GM21390 (cell line): ENCODE results near the gene ARHGAP21.
"Not testable (repeated sequence)": the region's sequence is repeated elsewhere in the genome, so short reads cannot be mapped to it uniquely, and the experiment has no call there.

Experiments used
- ATAC-seq: cut with Tn5 transposase; IDR thresholded peaks from one replicate; pipeline ENCODE4 v1.9.1; 2021; ENCODE audit not compliant: unreplicated experiment

ARHGAP21 gene

GRCh38 chr10:24690961-24691512, 32.6 kb downstream of the ARHGAP21 start:
- no peak for ATAC-seq

GRCh38 chr10:24685958-24686540, 37.6 kb downstream of the ARHGAP21 start:
- ATAC-seq = no peak

DNA sequence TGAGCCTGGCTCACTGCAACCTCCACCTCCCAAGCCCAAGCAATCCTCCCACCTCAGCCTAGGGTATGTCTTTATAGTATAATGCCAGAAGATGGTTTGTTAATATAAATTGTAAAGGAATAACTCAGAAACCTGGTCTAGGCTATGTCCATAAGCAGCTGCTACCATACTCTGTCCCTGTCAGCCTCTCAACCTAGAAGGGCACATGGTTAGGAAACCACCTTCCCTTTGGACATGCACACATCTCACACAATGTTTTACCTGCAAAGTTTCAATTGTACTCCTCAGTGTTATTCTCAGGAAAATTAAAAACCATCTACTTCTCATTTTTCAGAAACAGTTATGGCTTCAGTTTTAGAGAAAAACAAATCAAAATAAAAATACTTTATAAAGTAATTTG, 40.1 kb downstream of the ARHGAP21 start:
- no peak for ATAC-seq

DNA sequence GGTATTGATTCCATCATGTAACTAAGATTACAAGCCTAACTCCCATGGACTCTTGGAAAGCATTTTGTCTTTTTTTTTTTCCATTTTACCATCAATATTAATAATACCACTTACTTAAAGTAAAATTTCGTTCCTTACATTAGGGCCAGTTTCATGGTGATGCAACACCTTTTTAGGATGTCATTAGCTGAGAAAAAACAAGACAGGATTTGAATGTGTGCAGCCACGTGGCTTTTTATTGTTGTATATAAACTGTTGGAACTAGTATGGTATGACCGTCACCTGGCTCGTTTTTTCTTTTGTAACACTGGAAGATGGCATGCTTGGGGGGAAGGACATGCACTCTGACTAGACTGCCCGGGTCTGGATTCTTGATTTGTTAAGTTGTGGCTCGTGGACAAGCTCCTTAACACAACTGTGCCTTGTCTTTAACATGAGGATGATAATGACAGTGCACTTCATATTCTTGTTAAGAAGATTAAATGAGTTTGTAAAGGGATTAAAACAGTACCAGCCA, 42.1 kb downstream of the ARHGAP21 start:
- ATAC-seq = no peak

GRCh38 chr10:24680647-24681524, 42.8 kb downstream of the ARHGAP21 start:
- ATAC-seq = no peak

- no peak for ATAC-seq
These were observed 44.9 kb downstream of the ARHGAP21 start for GRCh38 chr10:24678757-24679156.

GRCh38 chr10:24674892-24675632, 48.6 kb downstream of the ARHGAP21 start:
- no peak for ATAC-seq

DNA sequence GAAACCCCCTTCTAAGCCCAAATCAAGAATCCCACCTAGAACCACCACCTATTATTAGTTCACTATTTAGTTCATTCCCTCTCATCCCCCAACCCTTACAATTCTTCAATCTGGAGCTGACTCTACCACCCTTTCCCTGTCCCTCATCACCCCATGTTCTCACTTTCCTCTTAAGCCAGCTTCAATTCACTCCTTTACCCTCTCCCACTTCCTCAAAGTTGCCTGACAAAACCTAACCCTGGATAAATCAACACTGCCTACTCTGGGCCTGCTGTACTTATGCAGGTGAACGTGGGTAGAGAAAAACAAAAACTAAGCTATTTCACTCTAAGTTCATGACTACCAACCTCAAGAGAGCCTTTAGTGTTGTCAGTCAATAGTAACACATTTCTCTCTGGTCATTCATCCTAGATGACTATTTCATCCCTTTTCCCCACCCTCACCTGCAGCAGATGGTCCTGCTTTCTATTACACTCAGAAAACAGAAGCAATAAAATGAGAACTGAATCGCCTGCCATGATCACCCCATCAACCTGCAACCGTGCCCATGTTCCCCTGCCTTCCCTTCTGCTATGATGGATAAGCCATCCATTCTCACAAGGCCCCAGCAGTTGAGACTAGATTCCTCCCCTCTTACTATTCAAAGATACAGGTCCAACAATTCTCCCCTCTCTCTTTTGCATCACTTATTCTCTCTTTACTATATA, 52.6 kb downstream of the ARHGAP21 start:
- no peak for ATAC-seq

DNA sequence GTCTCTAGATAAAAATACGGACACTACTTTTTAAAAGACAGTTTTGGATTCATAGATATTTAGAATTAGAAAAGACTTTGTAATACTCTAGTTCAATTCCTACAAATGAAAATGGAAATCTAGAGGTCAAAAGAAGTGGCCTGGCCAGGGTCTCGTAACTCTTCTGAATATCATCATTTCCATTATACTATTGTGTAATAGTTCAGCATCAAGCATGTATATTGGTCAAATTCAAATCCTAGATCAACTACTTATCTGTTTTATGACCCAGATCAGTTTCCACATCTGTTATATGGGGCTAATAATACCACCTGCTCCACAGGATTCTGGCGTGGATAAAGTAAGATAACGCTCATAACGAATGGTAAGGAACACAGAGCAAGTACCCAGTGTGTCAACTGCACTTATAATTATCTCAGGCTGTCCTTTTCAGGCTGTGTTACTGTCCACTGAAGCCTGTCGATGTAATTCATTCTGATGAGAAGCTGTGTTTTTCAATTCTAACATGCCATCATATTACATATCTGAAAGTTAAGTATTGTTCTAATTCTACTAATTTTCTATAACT, 54.3 kb downstream of the ARHGAP21 start:
- ATAC-seq = no peak

DNA sequence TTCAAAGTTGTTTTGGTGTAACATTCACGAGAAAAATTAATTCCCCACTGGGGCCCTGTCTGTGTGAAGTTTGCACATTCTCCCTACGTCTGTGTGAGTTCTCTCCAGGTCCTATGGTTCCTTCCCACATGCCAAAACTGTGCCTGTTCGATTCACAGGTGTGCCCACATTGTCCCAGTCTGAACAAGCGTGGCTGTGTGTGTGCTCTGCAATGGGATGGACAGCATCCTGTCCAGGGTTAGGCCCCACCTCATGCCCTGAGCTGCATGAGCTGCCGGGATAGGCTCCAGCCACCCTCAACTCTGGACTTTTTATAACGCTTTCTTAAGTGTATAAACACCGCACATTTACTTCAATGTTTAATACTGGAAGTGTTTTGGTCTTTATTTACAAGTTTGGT, 55.4 kb downstream of the ARHGAP21 start:
- ATAC-seq = no peak

DNA sequence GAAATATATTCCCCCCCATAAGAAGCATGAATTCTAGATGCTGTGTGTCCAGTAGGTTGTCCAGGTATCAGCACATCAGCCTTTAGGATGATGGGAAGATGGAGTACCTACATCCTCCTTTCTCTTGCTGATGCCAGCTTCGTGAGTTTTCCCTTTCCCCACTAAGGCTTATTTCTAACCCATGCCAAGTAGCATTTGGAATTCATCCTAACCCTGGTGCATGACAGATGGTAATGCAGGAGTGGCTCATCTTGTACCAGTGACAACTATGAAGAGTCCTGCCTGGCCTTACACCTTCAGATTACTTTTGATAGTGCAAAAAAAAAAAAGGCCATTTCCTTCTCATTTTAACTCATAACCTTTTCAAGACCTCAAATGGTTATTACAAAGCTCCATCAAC, 58.7 kb downstream of the ARHGAP21 start:
- ATAC-seq = no peak

- no peak for ATAC-seq
These were observed 62.3 kb downstream of the ARHGAP21 start for GRCh38 chr10:24661376-24661775.

DNA sequence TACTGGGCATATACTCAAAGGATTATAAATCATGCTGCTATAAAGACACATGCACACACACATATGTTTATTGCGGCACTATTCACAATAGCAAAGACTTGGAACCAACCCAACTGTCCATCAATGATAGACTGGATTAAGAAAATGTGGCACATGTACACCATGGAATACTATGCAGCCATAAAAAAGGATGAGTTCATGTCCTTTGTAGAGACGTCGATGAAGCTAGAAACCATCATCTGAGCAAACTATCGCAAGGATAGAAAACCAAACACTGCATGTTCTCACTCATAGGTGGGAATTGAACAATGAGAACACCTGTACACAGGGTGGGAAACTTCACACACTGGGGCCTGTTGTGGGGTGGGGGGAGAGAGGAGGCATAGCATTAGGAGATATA, 65.4 kb downstream of the ARHGAP21 start:
- not testable (repeated sequence) for ATAC-seq

DNA sequence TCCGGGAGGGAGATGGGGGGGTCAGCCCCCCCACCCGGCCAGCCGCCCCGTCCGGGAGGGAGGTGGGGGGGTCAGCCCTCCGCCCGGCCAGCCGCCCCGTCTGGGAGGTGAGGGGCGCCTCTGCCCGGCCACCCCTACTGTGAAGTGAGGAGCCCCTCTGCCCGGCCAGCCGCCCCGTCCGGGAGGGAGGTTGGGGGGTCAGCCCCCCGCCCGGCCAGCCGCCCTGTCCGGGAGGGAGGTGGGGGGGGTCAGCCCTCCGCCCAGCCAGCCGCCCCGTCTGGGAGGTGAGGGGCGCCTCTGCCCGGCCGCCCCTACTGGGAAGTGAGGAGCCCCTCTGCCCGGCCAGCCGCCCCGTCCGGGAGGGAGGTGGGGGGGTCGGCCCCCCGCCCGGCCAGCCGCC, 67.4 kb downstream of the ARHGAP21 start:
- not testable (repeated sequence) for ATAC-seq

GRCh38 chr10:24652381-24652957, 71.2 kb downstream of the ARHGAP21 start:
- ATAC-seq = peak; percentile 83

- ATAC-seq = no peak
These were observed 71.8 kb downstream of the ARHGAP21 start for GRCh38 chr10:24651923-24652322.

DNA sequence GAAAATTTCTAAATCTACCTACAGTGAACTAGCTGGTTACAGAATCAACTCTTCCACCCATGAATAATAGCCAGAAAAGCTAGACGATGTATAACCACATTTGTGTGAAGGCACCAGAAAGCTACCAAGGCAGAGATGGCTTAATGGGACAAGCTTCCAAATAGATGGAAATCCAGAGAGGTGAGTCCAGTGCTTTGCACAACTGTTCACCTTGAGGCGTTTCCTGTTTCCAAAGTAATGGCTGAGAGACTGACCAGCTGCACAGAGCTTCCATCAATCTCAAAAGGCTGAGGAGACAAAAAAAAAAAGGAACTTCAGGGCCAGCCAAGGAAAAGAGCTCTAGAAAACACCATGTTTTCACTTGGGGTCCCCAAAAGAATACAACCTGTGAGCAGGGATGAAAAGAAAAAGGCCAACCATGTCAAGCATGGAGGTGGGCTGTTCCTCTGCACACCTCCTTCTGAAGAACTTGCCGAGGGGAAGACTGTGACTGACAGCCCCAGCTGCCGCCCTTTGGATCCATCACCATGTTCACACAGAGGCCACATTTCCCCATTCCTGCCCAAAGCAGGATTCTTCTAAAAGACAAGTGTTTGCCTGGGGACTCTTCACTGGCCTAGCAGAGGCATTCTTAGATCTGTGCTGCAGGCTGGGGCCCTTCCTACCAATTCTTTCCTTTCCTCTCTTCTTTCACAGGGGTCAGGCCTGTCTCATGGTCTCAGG, 72.9 kb downstream of the ARHGAP21 start:
- ATAC-seq = no peak

- no peak for ATAC-seq
These were observed 77.9 kb downstream of the ARHGAP21 start for GRCh38 chr10:24645784-24646183.

DNA sequence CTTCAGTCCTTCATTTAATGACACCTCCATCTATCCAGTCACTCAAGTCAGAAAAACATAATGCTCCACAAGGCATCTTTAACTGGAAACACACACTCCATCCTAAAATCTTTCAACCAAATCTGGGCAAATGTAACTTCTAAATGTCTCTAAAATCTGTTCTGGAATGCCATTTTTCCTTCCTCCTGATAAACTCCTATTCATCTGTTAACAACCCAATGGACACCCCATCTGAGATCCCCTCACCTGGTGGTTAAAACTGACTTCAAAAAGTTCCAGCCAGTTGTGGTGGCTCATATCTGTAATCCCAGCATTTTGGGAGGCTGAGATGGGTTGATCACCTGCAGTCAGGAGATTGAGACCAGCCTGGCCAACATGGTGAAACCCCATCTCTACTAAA, 78.7 kb downstream of the ARHGAP21 start:
- no peak for ATAC-seq
